GM18502 (cell line): ENCODE results near the gene FERMT2.
"Not testable (repeated sequence)": the region's sequence is repeated elsewhere in the genome, so short reads cannot be mapped to it uniquely, and the experiment has no call there.

Experiments
- ATAC-seq: cut with Tn5 transposase; IDR thresholded peaks from one replicate; pipeline ENCODE4 v1.9.1; 2021; ENCODE audit warnings: mild to moderate bottlenecking; ENCODE audit not compliant: unreplicated experiment, poor library complexity

Gene FERMT2

DNA sequence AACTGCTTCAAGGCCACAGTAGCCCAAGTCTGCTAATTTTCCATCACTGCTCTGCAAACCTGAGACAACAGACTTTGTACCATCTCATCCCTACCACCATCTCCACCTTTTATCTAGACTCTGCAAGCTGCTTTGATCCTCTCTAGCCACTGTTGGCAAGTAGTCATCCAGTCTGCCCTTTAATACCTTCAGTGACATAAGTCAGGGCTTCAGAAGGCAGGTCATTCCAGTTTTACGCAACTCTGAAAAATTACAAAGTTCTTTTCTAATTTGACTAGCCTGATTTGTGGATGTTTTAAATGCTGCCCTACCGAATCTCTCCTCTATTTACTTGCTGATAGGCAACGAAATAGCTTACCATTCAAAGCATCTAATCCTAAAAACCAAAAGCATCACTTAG lies 2.8 kb downstream of the FERMT2 start:
- no peak for ATAC-seq

- ATAC-seq = no peak
Measured at GRCh38 chr14:52944254-52944653, 6.6 kb downstream of the FERMT2 start.

- no peak for ATAC-seq
Measured at GRCh38 chr14:52939427-52939826, 11.4 kb downstream of the FERMT2 start.

- ATAC-seq = no peak
Measured at GRCh38 chr14:52937869-52938268, 13.0 kb downstream of the FERMT2 start.

DNA sequence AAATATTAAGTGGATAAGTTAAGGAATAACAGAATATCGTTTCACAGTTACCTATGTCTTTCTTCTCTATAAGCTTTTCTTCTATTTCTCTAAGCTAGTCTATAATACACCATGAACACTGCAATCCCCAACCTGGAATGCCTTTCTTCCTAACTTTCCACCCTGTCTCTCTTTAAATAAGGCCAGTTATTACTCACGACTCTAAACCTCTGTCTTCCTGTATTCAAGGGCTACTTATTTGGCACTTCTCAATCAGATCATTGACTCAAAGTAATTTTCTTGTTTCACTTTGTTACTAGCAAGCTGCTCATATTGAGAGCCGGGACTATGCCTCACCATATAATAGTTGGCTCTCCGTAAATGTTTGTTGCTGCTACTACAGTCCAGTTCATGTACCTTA lies 13.5 kb downstream of the FERMT2 start:
- no peak for ATAC-seq

- ATAC-seq = no peak
Measured at GRCh38 chr14:52936437-52936836, 14.4 kb downstream of the FERMT2 start.

DNA sequence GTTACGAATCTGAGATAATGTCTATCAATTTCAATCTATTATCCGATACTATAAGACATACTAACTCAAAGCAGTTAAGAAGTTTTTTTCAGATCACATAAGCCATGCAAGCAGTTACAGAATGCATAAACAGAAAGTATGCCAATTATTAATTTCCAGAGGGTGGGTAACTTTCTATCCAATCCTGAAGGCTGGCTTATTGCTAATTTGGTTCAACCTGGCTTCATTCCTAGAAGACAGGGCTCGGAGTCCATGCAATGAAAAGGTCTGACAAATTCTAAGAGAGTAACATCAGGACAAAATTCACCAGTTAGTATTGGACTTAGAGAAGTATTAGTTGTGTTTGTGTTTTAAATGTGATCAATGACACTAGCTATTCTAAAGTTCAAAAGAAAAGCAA lies 15.0 kb downstream of the FERMT2 start:
- no peak for ATAC-seq

GRCh38 chr14:52934762-52935161 lies 16.1 kb downstream of the FERMT2 start:
- ATAC-seq = no peak

GRCh38 chr14:52929192-52929807 lies 21.6 kb downstream of the FERMT2 start:
- ATAC-seq = no peak

DNA sequence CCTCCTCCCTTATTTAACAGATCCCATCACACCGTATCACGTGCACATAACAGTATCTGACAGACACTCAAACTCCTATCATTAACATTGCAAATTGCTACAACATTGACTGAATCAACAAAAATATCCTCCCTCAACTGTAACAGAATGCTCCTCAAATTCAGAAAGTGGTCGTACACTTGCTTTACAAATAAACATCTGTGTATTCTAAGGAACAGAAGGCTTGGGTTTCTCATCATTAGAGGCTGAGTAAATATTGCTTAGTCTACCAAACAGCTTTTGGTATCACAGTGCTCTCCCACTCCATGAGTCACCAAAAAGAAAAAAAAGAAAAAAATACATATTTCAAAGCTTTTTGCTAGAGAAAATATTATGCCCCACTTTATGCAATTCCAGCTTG lies 23.9 kb downstream of the FERMT2 start:
- no peak for ATAC-seq

- ATAC-seq = no peak
Measured at GRCh38 chr14:52923902-52924575, 26.8 kb downstream of the FERMT2 start.

DNA sequence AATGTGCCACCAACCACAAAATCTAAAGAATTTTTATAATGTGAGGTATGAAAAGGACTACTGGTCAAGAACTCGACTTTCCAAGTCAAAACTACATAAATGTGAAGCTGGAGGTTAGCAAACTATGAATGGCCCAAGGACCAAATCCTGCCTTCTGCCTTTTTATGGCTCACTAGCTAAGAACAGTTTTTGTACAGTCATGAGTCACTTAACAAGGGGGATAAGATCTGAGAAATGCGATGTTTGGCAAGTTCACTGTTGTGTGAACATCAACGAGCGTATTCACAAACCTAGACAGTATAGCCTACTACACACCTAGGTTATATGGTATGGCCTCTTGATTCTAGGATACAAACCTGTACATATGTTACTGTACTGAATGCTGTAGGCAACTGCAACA lies 28.2 kb downstream of the FERMT2 start:
- ATAC-seq = no peak

DNA sequence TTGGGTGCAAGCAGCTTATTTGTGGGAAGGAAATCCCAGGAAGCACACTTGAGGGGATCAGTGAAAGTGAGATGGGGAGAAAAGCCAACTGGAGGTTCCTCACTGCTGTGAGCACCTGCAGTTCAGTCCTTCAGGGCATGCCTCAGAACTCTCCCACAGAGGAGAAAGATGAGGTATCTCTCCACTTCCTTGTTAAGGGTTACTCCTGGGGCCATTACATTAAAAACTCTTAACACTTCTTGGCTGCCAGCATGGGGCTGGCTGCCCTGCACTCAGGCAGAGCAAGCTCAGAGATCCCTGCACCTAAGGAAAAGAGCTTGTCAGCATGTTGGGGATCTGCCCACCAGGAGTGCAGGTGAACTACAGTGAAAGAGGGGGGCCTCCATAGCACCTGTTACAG lies 28.8 kb downstream of the FERMT2 start:
- no peak for ATAC-seq

DNA sequence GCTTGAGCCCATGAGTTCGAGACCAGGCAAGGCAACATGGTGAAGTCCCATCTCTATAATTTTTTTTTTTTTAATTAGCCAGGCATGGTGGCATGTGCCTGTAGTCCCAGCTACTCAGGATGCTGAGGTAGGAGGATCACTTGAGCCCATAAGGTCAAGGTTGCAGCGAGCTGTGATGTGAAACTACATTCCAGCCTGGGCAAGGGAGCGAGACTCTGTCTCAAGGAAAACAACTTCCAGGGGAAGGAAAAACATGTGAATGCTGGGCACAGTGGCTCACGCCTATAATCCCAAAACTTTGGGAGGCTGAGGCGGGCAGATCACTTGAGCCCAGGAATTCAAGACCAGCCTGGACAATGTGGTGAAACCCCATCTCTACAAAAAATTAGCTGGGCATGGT lies 30.4 kb downstream of the FERMT2 start:
- ATAC-seq = not testable (repeated sequence)

DNA sequence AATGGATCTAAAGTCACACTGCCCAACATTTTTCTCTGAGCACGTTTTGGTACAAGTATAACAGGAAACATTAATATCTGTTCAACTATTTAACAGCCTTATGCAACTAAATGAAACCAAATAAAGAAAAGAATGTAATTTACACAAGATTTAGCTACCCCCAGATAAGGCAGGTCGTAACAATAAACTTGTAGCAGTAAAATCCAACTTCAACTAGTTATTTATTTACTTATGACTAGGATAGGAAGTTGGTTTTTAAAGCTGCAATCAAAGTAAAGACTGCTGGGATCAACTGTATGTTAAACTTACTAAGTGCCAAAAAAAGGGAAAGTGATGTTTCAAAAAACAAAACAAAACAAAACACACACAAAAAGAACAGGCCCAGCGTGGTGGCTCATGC lies 30.9 kb downstream of the FERMT2 start:
- no peak for ATAC-seq

DNA sequence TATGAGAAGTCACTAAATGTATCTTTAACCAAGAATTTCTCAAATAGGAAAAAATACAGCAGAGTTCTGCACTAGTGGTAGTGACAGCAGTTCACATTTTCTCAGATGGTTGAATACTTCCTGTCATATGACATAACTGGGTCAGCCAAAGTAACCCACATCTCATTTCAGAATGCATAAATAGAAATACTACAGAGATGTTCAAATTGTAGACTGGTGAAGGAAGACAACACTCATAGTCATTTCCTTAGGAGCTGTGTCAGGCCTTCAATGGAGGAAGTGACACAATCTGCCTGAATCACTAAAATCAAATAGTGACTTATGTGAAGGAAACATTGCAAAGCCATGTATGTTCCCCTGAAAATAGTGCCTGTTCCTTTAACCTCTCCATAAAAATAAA lies 32.4 kb downstream of the FERMT2 start:
- peak; percentile 97 for ATAC-seq

DNA sequence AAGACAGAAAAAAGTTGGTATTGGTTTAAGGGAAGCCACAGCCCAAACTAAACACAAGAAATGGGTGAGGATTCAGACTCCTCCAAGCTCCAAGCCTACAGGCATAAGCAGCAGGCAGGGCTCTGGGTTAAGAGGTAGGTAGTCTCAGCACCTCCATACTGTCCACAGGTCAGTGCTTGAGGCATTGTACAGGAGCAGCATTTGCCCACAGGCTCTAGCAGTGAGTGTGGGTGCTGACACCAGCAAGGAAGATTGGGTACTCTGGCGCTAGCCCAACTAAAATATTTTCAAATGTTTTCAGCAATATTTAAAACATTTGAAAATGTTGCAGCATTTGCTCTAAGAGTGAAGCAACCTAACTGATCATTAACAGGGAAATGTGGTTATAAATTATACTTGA lies 33.1 kb downstream of the FERMT2 start:
- ATAC-seq = no peak

DNA sequence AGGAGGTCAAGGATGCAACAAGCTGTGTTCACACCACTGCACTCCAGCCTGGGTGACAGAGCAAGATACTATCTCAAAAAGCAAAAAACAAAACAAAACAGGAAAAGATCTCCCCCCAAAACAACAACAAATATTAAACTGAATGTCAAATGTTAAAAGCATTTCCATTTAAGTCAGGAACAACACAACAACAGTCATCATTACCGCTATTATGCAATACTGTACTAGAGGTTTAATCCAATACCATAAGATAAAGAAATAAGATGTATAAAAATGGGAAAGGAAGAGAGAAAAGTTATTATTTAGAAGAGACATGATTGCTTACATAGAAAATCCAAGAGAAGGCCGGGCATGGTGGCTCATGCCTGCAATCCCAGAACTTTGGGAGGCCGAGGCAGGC lies 36.6 kb downstream of the FERMT2 start:
- ATAC-seq = no peak

- ATAC-seq = no peak
Measured at GRCh38 chr14:52913271-52913670, 37.6 kb downstream of the FERMT2 start.

DNA sequence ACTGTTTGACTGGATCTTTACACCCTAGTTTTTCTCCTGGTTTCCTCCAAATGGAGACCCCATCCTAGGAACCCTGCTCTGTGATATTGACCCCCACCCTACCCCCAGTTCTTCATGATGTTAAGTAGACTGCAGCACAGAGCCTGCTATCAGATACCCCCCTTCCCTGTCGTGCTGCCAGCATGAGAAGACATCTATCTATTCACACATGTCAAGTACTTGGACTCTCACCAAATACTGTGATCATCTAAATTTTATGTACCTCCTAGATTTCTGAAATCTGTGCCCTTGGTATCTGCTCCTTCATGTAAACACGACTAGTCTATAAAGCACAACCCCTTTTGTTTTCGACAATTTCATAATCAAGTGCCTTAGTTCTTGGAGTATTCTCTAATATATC lies 38.9 kb downstream of the FERMT2 start:
- no peak for ATAC-seq

- no peak for ATAC-seq
Measured at GRCh38 chr14:52910572-52910971, 40.3 kb downstream of the FERMT2 start.

DNA sequence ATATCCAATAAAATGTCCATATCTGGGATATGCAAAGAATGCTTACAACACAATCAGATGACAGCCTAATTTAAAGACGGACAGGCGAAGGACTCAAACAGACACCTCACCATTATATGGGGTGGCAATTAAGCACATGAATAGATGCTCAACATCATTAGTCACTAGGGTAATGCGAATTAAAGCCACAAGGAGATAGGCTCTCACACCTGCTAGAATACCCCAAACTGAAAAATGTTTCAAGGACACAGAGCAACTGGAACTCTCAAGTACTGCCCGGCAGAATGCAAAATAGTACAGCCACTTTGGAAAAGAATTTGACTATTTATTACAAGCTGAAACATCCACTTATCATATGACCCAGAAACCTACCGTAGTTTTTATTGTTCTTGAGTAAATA lies 42.9 kb downstream of the FERMT2 start:
- no peak for ATAC-seq
